ENCODE data around the gene FAM167B.

The FAM167B gene

DNA sequence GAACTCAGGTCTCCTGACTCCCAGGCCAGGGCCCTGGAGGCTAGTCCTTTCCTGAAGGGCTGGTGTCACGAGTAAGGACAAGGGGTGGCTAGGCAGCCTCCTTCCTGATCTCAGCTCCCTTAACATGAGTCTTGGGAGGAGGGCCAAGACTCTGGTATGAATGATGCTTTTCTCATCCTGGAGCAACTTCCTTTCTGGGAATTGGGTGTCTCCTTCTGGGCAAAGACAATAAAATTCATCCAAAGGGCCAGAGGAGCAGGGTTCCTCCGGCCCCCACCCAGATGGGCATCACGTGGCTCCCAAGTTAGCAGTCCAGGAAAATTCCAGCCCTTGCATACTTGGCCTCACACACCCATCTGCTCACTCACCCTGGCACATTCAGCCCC is at the start of gene FAM167B:
FAM167B (plus strand) TSS at position 335 of the 386 bp plus-strand sequence. CDS start 200 bp downstream, outside the sequence.
- no peak for DNase-seq (ENCODE audit: low spot score)

DNA sequence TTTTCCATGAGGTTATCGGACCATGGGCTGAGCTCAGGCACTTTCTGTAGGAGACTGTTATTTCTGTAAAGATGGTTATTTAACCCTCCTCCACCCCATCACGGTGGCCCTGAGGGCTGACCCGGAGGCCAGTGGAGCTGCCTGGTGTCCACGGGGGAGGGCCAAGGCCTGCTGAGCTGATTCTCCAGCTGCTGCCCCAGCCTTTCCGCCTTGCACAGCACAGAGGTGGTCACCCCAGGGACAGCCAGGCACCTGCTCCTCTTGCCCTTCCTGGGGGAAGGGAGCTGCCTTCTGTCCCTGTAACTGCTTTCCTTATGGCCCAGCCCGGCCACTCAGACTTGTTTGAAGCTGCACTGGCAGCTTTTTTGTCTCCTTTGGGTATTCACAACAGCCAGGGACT is 49.2 kb upstream of the FAM167B start:
- no peak for DNase-seq (ENCODE audit: low spot score)

DNA sequence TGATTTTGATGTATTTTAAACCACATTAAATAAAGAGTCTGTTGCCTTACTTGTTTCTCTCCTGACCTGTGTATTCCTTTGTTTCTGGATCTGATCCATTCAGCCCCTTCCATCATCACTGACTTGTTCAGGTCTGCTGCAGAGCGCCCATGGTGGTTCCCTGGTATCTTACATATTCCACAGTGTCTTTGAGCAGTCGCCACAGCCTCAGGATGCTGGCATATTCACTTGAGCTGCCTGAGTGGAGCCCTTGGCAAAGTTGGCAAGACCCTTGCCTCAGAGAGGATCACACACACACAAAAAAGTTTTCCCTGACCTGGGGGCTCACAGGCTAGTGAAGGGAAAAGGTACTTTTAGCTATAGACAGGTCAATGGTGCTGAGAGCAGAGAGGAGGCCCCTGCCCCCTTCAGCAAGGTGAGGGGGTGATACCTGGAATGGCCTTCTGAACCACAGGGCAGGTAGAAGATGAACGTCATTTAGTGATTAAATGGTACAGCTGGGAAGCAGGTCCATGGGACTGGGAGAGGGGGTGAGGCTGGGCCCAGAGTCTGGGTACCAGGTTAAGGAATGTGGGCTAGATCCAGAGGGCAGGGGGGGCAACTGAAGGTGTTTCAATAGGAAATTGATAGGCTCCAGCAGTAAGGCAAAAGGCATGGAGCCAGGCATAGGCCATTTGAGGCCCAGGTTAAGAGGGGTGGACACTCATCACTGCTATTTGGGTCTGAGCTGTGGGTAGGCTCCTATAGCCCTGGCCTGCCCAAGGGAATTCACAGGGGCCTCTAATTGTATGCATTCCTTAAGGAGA is 48.6 kb upstream of the FAM167B start:
- DNase-seq (ENCODE audit: low spot score) = no peak

DNA sequence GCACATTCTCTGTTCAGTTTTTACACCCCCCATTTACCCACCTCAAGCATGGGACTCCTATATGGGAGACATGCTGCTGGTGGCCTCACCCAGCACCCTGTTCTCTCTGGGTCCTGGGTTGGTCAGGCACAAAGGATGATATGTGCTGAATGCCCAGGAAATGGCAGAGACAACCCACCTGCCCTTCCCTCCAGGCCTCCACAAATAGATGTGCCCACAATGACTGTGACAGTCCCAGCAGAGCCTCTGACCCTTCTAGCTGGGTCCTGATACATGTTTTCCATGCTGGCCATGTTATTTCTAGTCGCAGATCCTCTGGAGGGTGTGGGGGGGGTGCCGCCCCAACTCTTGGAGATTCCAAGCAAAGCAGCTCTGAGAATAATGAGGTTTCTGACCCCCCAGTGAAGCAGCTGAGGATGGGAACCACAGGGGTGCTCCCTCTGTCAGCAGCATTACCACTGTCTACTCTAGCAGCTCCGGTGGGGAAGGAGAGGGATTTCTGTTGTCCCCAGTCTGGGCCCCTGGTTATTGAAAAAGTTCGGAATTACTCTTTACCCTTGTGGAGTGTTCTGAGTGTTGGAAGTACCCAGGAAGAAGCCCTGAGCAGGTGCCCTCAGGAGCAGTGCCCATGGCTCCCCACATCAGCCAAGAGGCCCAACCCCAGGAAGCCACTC is 47.8 kb upstream of the FAM167B start:
- no peak for DNase-seq (ENCODE audit: low spot score)

DNA sequence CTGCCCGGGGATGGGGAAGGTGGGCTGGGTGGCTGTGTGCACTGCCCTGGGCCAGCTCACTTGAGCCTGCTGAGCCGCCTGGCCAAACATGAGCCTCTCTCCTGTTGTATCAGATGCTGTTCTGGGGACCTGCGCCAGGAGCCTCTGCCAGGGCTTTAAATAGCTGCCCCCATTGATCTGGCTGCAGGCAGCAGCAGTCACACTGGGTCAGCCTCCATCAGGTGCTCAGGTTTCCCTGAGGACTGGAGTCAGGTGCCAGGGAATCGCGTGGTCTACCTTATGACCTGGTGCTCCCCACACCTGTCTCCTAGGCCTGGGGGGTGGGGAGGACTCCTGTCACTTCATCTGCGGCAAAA is 47.3 kb upstream of the FAM167B start:
- no peak for DNase-seq (ENCODE audit: low spot score)

DNA sequence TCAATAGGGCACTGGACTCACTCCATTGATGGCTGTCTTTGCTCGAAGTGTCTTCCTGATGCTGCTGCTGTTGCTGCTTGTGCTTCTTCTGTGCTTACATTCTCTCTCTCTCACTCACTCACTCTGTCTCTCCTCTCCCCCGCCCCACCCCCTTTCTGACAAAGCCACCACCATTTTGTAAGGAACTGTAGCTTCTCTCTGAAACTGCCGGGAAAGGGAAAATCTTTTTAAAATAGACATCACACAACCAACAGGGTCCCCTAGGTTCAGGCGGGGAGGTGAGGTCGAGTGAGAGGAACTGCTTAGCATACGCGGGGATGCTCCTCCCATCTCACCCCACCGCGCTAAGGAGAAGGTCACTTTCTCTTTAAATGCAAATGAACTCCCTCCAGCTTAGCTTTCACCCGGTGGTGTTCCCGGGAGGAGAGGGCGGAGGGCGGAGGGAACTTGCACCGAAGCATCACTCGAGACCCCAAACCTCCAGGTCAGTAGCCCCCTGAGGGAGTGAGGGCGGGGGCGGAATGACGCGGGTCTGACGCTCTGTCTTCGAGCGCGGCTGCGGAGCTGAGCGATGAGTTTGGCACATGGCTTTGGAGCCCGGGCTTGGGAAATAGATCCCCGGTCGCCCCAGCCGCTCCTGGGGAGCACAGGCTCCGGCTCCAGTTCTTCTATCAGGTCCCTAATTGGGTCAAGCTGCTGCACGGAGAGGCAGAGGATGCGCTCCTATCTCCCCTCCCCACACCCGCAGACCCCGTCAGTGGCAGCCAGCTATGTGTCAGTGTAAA is 46.6 kb upstream of the FAM167B start, which contains the start of gene CCDC28B:
CCDC28B (plus strand) TSS at position 370 of the 785 bp plus-strand sequence. CDS start 1,341 bp downstream, outside the sequence.
- DNase-seq (ENCODE audit: low spot score) = peak; percentile 84

DNA sequence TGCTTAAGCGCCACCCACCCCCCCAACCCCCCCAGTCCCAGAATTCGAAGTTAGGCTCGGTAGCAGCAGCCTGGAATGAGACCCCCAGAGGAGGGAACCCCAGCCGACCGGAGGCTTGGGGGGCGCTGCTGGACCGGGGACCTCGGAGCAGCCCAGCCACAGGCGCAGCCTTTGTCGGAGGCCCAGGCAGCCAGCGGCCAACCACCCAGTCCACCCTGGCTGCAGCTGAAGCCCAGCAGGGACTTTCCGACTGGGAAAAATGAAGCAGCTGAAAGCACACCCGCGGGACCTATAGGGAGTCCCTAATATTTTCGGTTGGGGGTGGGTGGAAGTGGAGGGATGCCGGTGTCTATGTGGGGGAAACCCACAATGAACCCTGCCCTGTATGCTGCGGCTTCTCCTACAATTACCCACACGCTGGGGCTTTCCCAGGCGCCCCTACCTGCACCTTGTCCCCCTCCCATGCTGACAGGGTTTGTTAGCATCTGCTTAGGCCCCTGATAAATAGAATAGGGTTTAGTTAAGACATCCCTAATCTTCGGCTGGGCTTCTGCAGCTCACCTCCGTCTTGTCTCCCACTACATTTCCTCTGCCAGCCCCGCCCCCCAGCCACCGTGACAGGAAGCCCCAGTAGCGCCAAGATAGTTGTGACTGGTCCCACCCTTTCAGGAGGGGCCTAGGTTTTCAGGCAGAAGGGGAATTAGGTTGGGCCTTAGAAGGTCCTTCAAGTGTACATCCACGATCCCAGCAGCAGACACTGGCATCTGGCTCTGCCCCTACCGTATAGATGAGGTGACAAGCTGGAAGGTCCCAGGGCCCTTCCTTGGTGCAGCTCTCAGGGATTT is 45.8 kb upstream of the FAM167B start:
- peak; percentile 79 for DNase-seq (ENCODE audit: low spot score)

DNA sequence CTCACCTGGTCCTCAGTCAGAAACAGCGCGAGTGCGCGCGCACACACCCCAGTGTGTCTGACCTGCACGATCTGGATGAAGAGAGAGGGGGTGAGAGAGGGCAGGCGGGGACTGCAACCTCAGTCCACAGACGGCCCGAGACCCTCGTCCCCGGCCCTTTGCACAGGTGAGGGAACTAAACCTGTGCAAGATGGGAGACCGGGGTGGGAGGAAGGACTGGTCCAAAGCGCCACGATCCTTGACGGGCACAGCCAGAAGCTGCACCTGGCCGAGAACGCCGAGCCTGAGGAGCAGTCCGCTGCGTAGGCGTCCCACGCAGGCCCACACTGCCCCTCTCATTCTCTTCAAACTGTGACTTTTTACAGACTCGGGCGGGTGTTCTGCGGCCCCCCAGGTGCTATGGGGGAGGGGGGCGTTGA is 42.1 kb upstream of the FAM167B start:
- no peak for DNase-seq (ENCODE audit: low spot score)

DNA sequence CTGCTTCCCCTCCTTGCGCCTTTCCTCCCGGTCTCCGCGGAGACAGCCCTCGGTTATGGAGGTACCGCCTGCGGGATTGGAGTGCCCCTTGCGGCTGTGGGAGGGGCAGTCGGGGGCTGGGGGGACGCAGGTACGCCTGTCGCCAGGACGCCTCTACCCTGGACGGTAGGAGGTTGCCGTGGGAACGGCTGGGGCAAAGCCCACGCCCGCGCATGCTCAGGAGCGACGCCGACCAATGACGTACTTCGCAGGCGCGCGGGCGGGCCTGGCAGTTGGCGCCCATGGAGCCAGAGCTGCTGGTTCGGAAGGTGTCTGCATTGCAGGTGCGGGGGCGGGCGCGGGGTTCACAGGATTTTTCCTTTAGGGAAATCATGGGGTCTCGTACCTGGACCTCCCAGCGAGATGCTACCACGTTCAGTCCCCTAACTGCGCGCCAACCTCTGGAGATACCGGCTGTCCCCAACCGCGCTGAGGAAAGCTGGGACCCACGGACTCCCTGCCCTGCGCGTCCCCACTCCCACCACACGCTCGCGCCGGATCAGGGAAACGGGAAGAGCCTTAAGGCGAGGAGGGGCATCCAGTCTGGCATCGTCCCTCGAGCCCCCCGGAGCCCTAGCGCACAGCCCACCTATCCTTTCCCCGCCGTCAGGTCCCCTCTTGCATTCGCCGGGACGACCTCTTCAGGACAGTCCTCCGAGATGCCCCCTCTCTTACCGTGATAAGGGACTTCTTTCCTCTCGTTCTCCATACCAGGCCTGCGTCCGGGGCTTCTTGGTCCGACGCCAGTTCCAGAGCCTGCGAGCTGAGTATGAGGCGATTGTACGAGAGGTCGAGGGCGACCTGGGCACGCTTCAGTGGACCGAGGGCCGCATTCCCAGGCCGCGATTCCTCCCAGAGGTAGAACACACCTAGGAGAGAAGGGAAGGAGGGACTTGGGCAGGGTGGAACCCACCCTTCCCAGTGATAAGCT is 41.3 kb upstream of the FAM167B start, which contains the start of gene IQCC:
IQCC (plus strand) TSS at position 271 of the 970 bp plus-strand sequence; CDS start at position 282, 11 bp downstream.
- DNase-seq (ENCODE audit: low spot score) = peak; percentile 90

DNA sequence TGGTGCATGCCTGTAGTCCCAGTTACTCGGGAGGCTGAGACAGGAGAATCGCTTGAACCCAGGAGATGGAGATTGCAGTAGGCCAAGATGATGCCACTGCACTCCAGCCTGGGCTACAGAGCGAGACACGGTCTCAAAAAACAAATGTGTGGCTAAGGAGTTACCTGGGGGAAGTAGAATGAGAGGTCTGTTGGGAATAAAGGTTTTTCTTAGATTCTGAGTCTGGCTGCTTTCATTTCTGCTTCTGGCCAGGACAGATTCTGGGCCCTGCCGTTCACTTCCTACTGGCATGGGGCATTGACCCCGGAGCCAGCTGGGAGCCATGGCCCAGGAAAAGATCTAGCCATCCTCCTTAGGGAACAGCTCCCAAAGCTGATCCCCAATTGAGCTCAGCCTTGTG is 38.6 kb upstream of the FAM167B start:
- no peak for DNase-seq (ENCODE audit: low spot score)

DNA sequence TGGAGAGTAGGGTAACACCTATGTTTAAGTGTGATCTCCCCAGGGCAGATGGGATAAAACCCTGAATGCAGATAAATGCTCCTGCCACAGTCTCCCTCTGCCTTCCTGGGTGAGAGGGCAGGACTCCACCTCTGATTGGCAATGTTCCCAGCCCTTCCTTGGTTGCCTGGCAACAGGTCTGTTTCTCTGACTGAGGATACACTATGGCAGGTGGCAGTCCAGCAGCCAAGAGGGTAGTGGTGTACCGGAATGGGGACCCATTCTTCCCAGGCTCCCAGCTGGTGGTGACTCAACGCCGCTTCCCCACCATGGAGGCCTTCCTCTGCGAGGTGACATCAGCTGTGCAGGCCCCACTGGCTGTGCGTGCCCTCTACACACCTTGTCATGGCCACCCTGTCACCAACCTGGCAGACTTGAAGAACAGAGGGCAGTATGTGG is 38.1 kb upstream of the FAM167B start, which contains the start of gene DCDC2B:
DCDC2B (plus strand) TSS at position 199 of the 438 bp plus-strand sequence; CDS start at position 204, 5 bp downstream.
- DNase-seq (ENCODE audit: low spot score) = no peak

DNA sequence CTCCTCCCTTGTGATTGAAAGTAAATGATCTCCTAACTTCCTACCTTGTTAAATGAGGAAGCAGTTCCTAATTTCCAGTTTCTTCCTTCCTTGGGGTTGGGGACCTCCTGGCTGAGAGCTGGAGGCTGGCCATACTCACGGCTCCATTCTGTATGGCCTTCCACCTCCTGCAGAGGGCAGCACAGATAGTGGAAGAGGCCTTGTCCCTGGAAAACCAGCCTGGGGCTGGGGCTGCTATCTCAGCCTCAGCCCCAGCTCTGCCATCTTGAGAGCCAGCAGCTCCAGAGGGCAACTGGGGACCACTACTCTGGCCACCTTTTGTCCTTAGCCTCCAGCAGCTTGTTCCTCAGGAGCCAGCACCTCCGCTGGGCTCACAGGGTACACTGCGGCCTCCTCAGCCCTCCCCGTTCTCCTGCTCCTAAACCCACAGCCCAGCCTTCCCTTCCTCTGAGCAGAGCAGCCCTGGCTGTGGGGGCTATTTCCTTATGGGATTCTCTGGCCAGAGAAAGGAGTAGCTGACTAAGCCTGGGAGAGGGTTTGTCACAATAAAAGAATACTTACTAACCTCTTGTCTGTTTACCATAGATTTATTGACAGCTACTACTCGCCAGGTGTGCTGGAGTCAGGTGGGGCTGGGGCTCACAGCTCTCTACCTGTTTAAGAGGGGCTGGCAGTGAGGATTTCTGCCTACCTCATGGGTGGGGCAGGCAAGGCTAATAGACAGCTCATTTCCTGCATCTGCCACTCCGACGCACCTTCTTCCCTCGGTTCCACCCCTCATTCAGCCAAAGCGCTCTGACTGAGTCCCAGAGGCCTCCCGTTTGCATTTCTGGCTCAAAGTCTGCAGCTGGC is 31.2 kb upstream of the FAM167B start:
- DNase-seq (ENCODE audit: low spot score) = peak; percentile 70

DNA sequence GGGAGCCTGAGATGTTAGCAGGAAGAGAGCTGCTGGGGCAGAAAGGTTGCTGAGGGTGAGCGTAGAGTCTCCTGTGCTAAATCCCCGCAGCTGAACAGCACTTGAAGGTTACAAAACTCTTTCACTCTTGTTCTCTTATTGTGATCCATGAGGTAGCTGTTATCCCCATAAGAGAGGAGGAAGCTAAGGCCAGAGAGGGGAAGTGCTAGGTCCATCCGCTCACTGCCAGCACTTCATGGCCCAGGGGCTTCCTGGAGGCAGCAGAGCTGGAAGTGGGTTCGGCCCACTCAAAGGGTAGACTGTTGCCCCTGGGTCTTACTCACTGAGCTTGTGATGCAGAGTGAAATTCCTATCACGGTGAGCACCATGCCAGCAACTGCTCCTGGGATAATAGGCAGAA is 30.5 kb upstream of the FAM167B start:
- DNase-seq (ENCODE audit: low spot score) = no peak

DNA sequence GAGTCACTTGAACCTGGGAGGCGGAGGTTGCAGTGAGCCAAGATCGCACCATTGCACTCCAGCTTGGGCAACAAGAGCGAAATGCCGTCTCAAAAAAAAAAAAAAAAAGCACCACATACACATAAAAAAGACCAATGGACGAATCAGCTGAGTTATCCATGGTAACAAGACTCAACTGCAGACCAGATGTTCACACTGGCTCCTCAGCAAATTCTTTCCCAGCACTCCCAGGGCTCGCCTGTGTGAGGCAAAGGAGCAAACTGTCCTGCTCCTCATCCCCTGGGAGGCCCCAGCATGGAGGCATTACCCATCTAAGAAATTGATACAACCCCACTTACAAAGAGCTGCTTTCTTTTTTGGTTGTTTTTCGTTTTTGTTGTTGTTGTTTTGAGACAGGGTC is 28.0 kb upstream of the FAM167B start:
- no peak for DNase-seq (ENCODE audit: low spot score)

DNA sequence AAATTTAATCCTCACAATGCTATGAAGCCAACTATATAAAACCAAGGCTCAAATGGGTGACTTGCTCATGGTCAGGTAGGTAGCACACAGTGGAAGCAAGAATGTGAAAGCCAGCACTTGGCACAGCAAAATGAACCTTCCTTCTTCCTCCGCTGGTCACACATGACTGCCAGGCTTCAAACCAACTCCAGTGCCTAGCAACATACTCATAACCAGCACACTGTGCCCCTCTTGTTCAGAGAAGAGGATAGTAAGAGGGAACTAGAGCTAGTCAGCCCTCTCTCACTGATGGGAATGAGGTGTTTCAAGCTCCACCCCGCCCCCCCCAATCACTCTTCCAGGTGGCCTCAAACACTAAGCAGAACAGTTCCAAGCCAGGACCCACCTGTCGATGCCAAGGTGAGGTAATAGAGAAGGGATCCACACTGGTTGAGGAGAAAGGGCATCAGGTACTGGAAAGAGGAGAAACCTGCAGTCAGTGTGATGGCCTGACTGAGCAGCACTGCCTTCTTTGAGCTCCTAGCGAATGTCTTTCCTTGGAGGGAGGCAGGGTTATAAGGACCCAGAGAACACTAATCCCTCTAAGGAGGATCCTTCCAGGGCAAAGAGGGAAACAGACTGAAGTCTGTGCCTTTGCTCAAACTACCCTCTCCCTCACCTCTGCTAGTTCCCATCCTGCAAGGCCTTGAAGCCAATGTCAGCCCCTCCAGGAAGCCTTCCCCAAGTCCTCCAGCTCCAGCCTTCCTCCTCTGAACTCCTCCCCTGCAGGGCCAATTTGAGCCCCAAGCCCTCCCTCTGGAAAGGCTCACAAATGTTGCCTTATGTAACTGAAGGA is 26.1 kb upstream of the FAM167B start:
- no peak for DNase-seq (ENCODE audit: low spot score)

DNA sequence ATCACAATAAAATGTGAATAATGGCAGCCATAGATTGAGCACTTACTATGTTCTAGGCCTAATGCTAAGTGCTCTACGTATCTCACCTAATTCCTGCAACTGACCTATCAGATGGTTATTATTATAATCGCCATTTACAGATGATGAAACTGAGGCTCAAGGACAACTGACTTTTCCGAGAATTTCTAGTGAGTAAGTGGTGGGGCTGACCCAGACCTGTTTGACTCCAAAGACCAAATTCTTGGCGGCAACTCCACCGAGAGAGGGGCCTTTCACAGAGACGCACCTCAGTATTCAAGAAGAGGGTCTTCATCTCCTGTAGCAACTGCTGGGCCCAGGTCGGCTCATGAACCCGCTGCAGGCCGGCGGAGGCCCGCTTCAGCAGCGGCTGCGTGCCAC is 25.4 kb upstream of the FAM167B start:
- no peak for DNase-seq (ENCODE audit: low spot score)

DNA sequence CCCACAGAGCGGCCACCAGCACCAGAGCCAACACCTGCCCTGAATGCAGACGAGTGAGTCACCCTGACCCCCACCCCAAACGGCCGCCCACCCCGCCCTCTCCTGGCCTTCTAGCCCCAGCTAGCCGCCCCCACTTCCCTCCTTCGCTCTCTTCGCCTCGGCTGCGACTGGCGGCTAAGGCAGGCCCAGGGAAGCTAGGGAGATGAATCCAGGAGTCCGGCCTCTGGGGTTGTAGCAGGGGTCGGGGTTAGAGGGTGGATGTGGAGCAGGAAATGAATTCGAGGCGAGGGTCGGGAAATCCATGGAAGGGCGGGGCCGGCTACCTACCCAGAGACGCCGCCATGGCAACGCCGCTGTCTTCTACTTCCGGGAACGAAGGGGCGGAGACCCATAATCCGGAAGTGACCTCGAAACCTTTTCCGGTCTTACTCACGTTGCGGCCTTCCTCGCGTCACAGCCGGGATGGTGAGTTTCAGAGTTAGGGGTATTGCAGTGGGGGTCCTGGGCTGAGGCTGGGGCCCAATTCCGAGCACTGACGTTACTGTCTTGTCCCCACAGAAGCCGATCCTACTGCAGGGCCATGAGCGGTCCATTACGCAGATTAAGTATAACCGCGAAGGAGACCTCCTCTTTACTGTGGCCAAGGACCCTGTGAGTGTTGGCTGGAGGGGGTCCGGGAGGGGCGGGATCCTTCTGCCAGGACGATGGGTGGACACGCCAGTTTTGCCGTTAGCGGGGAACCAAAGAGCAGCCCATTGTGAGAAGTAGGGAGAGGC is 24.9 kb upstream of the FAM167B start, which contains the start of the genes EIF3I and TMEM234:
EIF3I (plus strand) TSS at position 428 of the 776 bp plus-strand sequence; CDS start at position 463, 35 bp downstream.
TMEM234 (minus strand) TSS at position 374 of the 776 bp plus-strand sequence; CDS start at position 343, 31 bp downstream.
- peak; percentile 92 for DNase-seq (ENCODE audit: low spot score)
